Prostate gland (tissue), 2 donors: ENCODE data around the gene MYH6. TPM values are rescaled to one million over a fixed set of nuclear protein-coding genes. Genes with fewer than 3 reads are reported as not detected.
A peak's percentile ranks its signal among the peaks of the same experiment; 100 is the strongest.

Experiments
- DNase-seq: peaks from one replicate; pipeline ENCODE4 v3.0.0-alpha.2; 2019; ENCODE audit warnings: low spot score
- H3K27ac ChIP-seq, 2 donors: fragments of 200-600 bp; sonication (generic); 2 replicates each; pipeline ENCODE4 v1.5.1; 2017 to 2019
- H3K27me3 ChIP-seq: fragments of 200-600 bp; sonication (generic); replicated peaks from 2 replicates; pipeline ENCODE4 v1.5.1; 2019; ENCODE audit not compliant: insufficient read depth
- H3K36me3 ChIP-seq, 2 donors: fragments of 200-600 bp; sonication (generic); 1 replicate in 1 of 2; 2 replicates in 1 of 2; pipeline versions ENCODE4 v1.5.1 to v1.8.1; 2017 to 2019
- H3K4me1 ChIP-seq: fragments of 200-600 bp; sonication (generic); replicated peaks from 2 replicates; pipeline ENCODE4 v1.5.1; 2019
- H3K4me3 ChIP-seq, 2 donors: fragments of 200-600 bp; sonication (generic); 2 replicates each; pipeline ENCODE4 v1.5.1; 2017 to 2019
- H3K9me3 ChIP-seq: fragments of 200-600 bp; sonication (generic); 2 replicates; pipeline ENCODE4 v1.5.1; 2017
- POLR2A ChIP-seq: fragments of 450-650 bp; IDR thresholded peaks from one replicate; pipeline ENCODE4 v1.6.1; 2016; ENCODE audit warnings: antibody characterized with exemption, mild to moderate bottlenecking
- POLR2AphosphoS5 ChIP-seq: sonication (generic); formaldehyde crosslinking; IDR thresholded peaks from one replicate; pipeline ENCODE4 v1.6.1; 2017; ENCODE audit warnings: antibody characterized with exemption
- WGBS: methylation state at CpG from one replicate; pipeline ENCODE4 v1.1.5; 2018; 5-methylcytosine and 5-hydroxymethylcytosine counted together
- intact Hi-C: fragments of 100-400 bp; cut with DNase I; formaldehyde crosslinking; loops from one replicate; pipeline ENCODE4 v1.14.2; 2022
- total RNA-seq, 2 donors: library from RNA; depleted of rRNA; stranded (reverse); fragments of >200 nt; gene quantifications; one replicate each; pipeline ENCODE4 v1.1.0, GENCODE V29; 2016
- TF ChIP-seq, protein P1 (sequence below), 4 experiments: fragments of 200-600 bp in 2 of 4; fragments of 450-650 bp in 2 of 4; sonication (generic) in 2 of 4; IDR thresholded peaks; 1 replicate in 3 of 4; 2 replicates in 1 of 4; pipeline ENCODE4 v1.5.1; 2016 to 2019; ENCODE audit warnings: antibody characterized with exemption in 4 of 4, mild to moderate bottlenecking in 2 of 4, moderate library complexity in 2 of 4

The MYH6 gene
- total RNA-seq, 2 donors from 2014 or later = 3.1 TPM; not detected in 1

DNA sequence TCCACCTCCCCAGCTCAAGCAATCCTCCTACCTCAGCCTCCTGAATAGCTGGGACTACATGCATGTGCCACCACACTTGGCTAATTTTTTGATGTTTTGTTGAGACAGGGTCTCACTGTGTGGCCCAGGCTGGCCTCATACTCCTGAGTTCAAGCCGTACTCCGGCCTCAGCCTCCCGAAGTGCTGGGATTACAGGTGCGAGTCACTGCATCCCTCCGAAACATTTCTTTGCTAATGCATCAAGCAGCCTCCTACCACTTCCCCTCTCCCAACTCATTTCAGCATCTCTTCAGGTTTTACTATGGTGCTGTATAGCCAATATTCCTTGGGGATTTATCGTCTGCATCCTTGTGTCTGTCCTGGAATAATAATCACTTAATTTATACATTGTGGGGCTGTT lies 53.1 kb downstream of the MYH6 start:
- Histone ChIP-seq H3K4me1 (no peaks in the 10 kb centered on the region), H3K4me3 (no peak overlapping the region), H3K9me3 (no peaks in the 10 kb centered on the region), H3K27ac (no peak overlapping the region), H3K27me3 (no peaks in the 10 kb centered on the region), H3K36me3 (peaks cover 0 to 4% of the 10 kb centered on the region in 2 donors)
- intact Hi-C loops = no loop called here
- TF ChIP-seq, protein P1, sequence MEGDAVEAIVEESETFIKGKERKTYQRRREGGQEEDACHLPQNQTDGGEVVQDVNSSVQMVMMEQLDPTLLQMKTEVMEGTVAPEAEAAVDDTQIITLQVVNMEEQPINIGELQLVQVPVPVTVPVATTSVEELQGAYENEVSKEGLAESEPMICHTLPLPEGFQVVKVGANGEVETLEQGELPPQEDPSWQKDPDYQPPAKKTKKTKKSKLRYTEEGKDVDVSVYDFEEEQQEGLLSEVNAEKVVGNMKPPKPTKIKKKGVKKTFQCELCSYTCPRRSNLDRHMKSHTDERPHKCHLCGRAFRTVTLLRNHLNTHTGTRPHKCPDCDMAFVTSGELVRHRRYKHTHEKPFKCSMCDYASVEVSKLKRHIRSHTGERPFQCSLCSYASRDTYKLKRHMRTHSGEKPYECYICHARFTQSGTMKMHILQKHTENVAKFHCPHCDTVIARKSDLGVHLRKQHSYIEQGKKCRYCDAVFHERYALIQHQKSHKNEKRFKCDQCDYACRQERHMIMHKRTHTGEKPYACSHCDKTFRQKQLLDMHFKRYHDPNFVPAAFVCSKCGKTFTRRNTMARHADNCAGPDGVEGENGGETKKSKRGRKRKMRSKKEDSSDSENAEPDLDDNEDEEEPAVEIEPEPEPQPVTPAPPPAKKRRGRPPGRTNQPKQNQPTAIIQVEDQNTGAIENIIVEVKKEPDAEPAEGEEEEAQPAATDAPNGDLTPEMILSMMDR (IDR thresholded peaks at IDR 0.05) = no peak
- TF ChIP-seq POLR2AphosphoS5 = no peak
- TF ChIP-seq POLR2A = no peak
- WGBS = 88% methylated on average over 6 of the region's 6 CpGs
- DNase-seq = no peak

DNA sequence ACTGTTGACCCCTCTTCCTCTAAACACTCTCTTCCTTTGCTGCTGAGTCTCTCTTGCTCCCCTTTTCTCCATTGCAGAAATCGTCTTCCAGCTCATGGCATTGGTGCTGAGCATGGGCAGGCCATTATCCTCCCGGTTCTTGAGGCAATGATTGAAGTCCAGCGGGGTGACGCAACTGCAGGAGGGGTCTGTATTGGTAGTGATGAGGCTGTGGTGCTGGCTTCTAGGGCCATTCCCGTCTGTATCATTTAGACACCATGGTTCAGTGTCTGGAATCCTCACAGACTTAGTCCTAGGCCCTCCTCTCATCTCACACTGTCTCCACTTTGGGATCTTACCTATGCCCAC lies 54.7 kb downstream of the MYH6 start:
- no peaks in the 10 kb centered on the region for H3K9me3 ChIP-seq
- no peaks in the 10 kb centered on the region for H3K4me1 ChIP-seq
- H3K27ac ChIP-seq = peak overlapping the region; percentile 81 to 85
- H3K27me3 ChIP-seq = no peaks in the 10 kb centered on the region
- no peak for DNase-seq
- TF ChIP-seq POLR2A (no peak), POLR2AphosphoS5 (no peak)
- TF ChIP-seq, protein P1 (IDR thresholded peaks at IDR 0.05) = no peak
- intact Hi-C loops = no loop called here
- H3K36me3 ChIP-seq = no peaks in the 10 kb centered on the region
- no peak overlapping the region for H3K4me3 ChIP-seq
- WGBS = 76% methylated on average over 5 of the region's 5 CpGs

DNA sequence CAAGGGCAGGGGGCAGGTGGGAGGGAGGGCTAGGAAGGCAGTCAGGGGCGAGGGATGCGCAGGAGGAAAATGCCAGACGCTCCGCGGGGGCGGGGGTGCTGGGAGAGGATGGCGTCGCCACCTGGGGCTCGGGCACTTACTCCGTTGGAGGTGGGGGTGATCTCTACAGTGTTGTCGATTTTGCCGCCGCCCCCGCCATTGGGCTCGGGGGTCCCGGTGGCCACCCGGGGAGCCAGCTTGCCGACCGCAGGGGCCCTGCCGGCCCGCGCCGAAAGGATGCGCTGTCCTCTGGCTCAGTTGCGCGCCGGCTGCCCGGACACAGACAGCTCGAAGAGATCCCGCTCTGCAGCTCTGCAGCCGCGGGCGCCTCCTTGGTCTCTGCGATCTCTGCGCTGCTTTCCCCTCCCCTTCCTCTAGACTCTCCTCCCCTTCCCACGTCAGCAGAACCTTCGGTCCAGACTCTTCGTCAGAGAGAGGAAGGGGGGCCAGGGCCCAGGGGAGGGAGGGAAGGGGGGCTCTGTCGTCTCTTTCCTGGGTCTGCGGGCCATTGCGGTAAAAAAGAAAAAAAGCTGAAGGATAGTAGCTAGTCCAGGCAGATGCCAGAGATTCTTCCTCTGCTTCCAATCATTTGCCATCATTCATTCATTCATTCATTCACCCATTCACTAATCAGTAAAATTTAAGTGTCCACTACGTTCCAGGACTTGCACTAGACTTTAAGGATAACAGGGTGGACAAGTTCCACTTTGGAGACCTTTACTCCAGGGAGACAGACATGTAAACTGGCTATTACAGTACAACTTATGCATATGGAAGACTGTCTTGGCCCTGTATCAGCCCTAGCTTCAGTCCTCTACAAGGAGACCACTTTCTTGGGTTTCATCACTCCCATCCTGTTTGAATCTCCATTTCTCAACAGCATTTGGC lies 55.3 kb downstream of the MYH6 start, which contains the start of gene SLC22A17:
SLC22A17 (minus strand) TSS at position 382 of the 927 bp plus-strand sequence.
- WGBS = under 1% methylated on average over 31 of the region's 42 CpGs

DNA sequence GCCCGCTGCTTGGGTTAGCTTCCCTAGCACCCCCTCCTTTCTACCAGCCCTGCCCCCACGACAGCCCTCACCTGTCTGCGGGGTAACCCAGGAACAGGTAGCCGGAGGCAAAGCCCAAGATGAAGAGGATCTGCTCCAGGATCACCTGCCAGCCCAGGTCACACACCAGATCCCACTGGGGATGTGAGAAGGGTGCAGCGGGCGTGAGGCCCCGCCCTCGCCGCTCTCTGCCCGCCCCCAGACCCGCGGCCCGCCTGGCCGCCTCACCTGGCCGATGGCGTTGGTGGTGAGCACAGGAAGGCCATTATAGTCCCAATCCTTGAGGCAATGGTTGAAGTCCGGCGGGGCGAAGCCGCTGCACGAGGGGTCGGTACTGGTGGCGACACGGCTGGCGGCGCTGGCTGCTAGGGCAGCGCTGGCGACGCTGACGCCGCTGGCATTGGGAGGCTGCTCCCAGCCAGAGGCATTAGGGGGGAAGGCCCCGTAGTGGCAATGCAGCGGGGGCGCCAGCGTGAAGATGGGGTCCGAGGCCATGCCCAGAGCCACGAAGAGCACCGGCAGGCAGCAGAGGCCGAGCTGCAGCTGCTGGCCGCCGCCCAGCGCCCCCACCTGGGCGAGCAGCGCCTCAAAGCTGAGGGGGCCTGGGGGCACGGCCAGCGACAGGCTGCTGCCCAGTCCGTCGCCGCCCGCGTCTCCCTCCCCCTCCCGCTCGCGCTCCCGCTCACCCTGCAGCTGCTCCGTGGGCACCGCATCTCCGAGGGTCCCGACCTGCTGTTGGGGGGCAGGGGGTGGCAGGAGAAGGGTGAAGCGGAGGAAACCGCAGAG lies 56.2 kb downstream of the MYH6 start:
- intact Hi-C loops = no loop called here
- no peaks in the 10 kb centered on the region for H3K9me3 ChIP-seq
- WGBS = 14% methylated on average over 31 of the region's 61 CpGs
- H3K36me3 ChIP-seq = no peaks in the 10 kb centered on the region
- DNase-seq = no peak
- H3K4me1 ChIP-seq = no peaks in the 10 kb centered on the region
- peak overlapping the region; percentile 63 to 75 for H3K4me3 ChIP-seq
- H3K27ac ChIP-seq = peak overlapping the region; percentile 81 to 85
- H3K27me3 ChIP-seq = no peaks in the 10 kb centered on the region
- TF ChIP-seq POLR2AphosphoS5 (no peak), POLR2A (no peak)
- TF ChIP-seq, protein P1 (IDR thresholded peaks at IDR 0.05) = no peak

More for the DNA sequence above, 55.3 kb downstream of the MYH6 start, which contains the start of gene SLC22A17:
- TF ChIP-seq POLR2A (peak; percentile 93), POLR2AphosphoS5 (peak; percentile 99)
- TF ChIP-seq, protein P1 (IDR thresholded peaks at IDR 0.05) = peak in 2 of 4 experiments; percentile 19 to 33
- no peaks in the 10 kb centered on the region for H3K9me3 ChIP-seq
- intact Hi-C loops = no loop called here
- peak; percentile 91 for DNase-seq
- no peaks in the 10 kb centered on the region for H3K36me3 ChIP-seq
- no peaks in the 10 kb centered on the region for H3K4me1 ChIP-seq
- H3K27ac ChIP-seq = peak within 1 kb of the TSS; percentile 81 to 85
- H3K4me3 ChIP-seq = peak within 1 kb of the TSS; percentile 63 to 75
- no peaks in the 10 kb centered on the region for H3K27me3 ChIP-seq
